Activated CD4-positive, alpha-beta T cell treated with anti-CD3 and anti-CD28 coated beads, Interleukin-2, amount 10 ng/mL, durations not matched to agents 24 days and 14 days (primary cell): ENCODE measurements around the gene PPP1R12A. TPM values are rescaled to one million over a fixed set of nuclear protein-coding genes. Genes with fewer than 3 reads are reported as not detected.

Source experiments
- total RNA-seq: library from RNA; stranded (reverse); gene quantifications from 2 replicates; pipeline ENCODE4 v1.2.3, GENCODE V29; 2022

Gene PPP1R12A
- total RNA-seq, 1 donor from 2014 or later, result 78.9 TPM

Other genes with a start within 250 kb of the PPP1R12A start
- 7.1 and 7.5 TPM in 2 replicates for gene PAWR, start 244.1 kb downstream of the PPP1R12A start, total RNA-seq
- not detected in 2 replicates for gene OTOGL, start 164.4 kb upstream of the PPP1R12A start, total RNA-seq